DOHH2 (cell line): ENCODE results near the gene GRID2.

Experiments
- EZH2phosphoT487 ChIP-seq: fragments of 200-600 bp; sonication (generic); IDR thresholded peaks from 2 replicates; pipeline ENCODE4 v1.6.1; 2017; ENCODE audit warnings: borderline replicate concordance, mild to moderate bottlenecking, antibody characterized with exemption, low read length, moderate library complexity, mixed read lengths
- TF ChIP-seq, protein P1 (sequence below): fragments of 200-600 bp; sonication (generic); IDR thresholded peaks from one replicate; pipeline ENCODE4 v1.5.1; 2014; ENCODE audit warnings: antibody characterized with exemption, mild to moderate bottlenecking, low read depth, low read length; ENCODE audit not compliant: poor library complexity, severe bottlenecking

DNA sequence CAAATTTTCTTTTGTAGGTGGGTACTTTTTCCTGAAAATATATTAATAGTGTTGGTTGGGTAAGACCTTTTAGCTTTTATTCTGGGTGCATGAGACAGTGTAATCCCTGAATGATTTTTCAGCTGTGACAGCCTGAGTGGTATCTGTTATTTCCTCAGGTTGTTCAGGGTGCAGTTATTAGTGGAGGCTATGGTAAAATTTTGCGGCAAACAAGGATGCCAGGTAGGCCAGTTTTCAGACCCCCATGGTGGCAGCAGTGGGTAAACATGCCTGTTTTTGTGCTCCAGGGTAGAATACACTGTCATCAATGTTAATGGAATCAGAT lies 47.9 kb upstream of the GRID2 start:
- TF ChIP-seq, protein P1, sequence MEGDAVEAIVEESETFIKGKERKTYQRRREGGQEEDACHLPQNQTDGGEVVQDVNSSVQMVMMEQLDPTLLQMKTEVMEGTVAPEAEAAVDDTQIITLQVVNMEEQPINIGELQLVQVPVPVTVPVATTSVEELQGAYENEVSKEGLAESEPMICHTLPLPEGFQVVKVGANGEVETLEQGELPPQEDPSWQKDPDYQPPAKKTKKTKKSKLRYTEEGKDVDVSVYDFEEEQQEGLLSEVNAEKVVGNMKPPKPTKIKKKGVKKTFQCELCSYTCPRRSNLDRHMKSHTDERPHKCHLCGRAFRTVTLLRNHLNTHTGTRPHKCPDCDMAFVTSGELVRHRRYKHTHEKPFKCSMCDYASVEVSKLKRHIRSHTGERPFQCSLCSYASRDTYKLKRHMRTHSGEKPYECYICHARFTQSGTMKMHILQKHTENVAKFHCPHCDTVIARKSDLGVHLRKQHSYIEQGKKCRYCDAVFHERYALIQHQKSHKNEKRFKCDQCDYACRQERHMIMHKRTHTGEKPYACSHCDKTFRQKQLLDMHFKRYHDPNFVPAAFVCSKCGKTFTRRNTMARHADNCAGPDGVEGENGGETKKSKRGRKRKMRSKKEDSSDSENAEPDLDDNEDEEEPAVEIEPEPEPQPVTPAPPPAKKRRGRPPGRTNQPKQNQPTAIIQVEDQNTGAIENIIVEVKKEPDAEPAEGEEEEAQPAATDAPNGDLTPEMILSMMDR = no peak
- no peak for TF ChIP-seq EZH2phosphoT487
